Measurements from ENCODE around the gene BRI3BP. TPM values are rescaled to one million over a fixed set of nuclear protein-coding genes. Genes with fewer than 3 reads are reported as not detected.
"Not testable (repeated sequence)": the region's sequence is repeated elsewhere in the genome, so short reads cannot be mapped to it uniquely, and the experiment has no call there.

The BRI3BP gene
- total RNA-seq, 1 experiment from 2014 or later: 21.9 TPM

GRCh38 chr12:124964836-124965462, 28.5 kb upstream of the BRI3BP start:
- Histone ChIP-seq H3K36me3 (peaks cover 40% of the 10 kb centered on the region), H3K27me3 (no peaks in the 10 kb centered on the region), H3K4me1 (no peaks in the 10 kb centered on the region), H3K9me3 (replicated peaks) (no peaks in the 10 kb centered on the region), H3K27ac (no peak overlapping the region), H3K4me3 (no peak overlapping the region)
- no peak for DNase-seq

GRCh38 chr12:124967016-124967739, 26.3 kb upstream of the BRI3BP start:
- H3K27ac ChIP-seq: no peak overlapping the region
- H3K27me3 ChIP-seq: no peaks in the 10 kb centered on the region
- peaks cover 29% of the 10 kb centered on the region for H3K36me3 ChIP-seq
- no peak overlapping the region for H3K4me3 ChIP-seq
- H3K9me3 ChIP-seq (replicated peaks): no peaks in the 10 kb centered on the region
- H3K4me1 ChIP-seq: no peaks in the 10 kb centered on the region
- DNase-seq: no peak

- peaks cover 26% of the 10 kb centered on the region for H3K36me3 ChIP-seq
- no peaks in the 10 kb centered on the region for H3K27me3 ChIP-seq
- no peak overlapping the region for H3K4me3 ChIP-seq
- no peak for DNase-seq
- H3K4me1 ChIP-seq: no peaks in the 10 kb centered on the region
- H3K9me3 ChIP-seq (replicated peaks): no peaks in the 10 kb centered on the region
- H3K27ac ChIP-seq: no peak overlapping the region
Measured at GRCh38 chr12:124968656-124969055, 24.8 kb upstream of the BRI3BP start.

GRCh38 chr12:124970647-124971402, 22.6 kb upstream of the BRI3BP start:
- Histone ChIP-seq H3K4me1 (no peaks in the 10 kb centered on the region), H3K36me3 (peaks cover 27% of the 10 kb centered on the region), H3K4me3 (no peak overlapping the region), H3K27me3 (no peaks in the 10 kb centered on the region), H3K9me3 (replicated peaks) (no peaks in the 10 kb centered on the region), H3K27ac (no peak overlapping the region)
- DNase-seq: no peak

- Histone ChIP-seq H3K4me1 (no peaks in the 10 kb centered on the region), H3K9me3 (replicated peaks) (no peaks in the 10 kb centered on the region), H3K27me3 (no peaks in the 10 kb centered on the region), H3K27ac (no peak overlapping the region), H3K4me3 (no peak overlapping the region), H3K36me3 (peaks cover 25% of the 10 kb centered on the region)
- no peak for DNase-seq
Measured at GRCh38 chr12:124971603-124972002, 21.8 kb upstream of the BRI3BP start.

GRCh38 chr12:124972211-124972610, 21.2 kb upstream of the BRI3BP start:
- H3K36me3 ChIP-seq: peaks cover 30% of the 10 kb centered on the region
- H3K27ac ChIP-seq: no peak overlapping the region
- no peaks in the 10 kb centered on the region for H3K27me3 ChIP-seq
- H3K4me1 ChIP-seq: no peaks in the 10 kb centered on the region
- DNase-seq: no peak
- no peaks in the 10 kb centered on the region for H3K9me3 ChIP-seq (replicated peaks)
- H3K4me3 ChIP-seq: no peak overlapping the region

GRCh38 chr12:124975276-124975675, 18.2 kb upstream of the BRI3BP start:
- Histone ChIP-seq H3K4me1 (no peaks in the 10 kb centered on the region), H3K9me3 (replicated peaks) (no peaks in the 10 kb centered on the region), H3K4me3 (no peak overlapping the region), H3K27ac (no peak overlapping the region), H3K27me3 (no peaks in the 10 kb centered on the region), H3K36me3 (peaks cover 46% of the 10 kb centered on the region)
- no peak for DNase-seq

GRCh38 chr12:124976999-124977398, 16.4 kb upstream of the BRI3BP start:
- H3K27ac ChIP-seq: no peak overlapping the region
- H3K27me3 ChIP-seq: no peaks in the 10 kb centered on the region
- H3K9me3 ChIP-seq (replicated peaks): no peaks in the 10 kb centered on the region
- peaks cover 58% of the 10 kb centered on the region for H3K36me3 ChIP-seq
- no peak for DNase-seq
- no peaks in the 10 kb centered on the region for H3K4me1 ChIP-seq
- H3K4me3 ChIP-seq: no peak overlapping the region

- H3K4me1 ChIP-seq: no peaks in the 10 kb centered on the region
- H3K9me3 ChIP-seq (replicated peaks): no peaks in the 10 kb centered on the region
- no peak overlapping the region for H3K27ac ChIP-seq
- no peak overlapping the region for H3K4me3 ChIP-seq
- no peak for DNase-seq
- H3K27me3 ChIP-seq: no peaks in the 10 kb centered on the region
- H3K36me3 ChIP-seq: peaks cover 63% of the 10 kb centered on the region
Measured at GRCh38 chr12:124979568-124979967, 13.9 kb upstream of the BRI3BP start.

- Histone ChIP-seq H3K36me3 (peaks cover 68% of the 10 kb centered on the region), H3K27ac (no peak overlapping the region), H3K27me3 (no peaks in the 10 kb centered on the region), H3K9me3 (replicated peaks) (no peaks in the 10 kb centered on the region), H3K4me1 (no peaks in the 10 kb centered on the region), H3K4me3 (no peak overlapping the region)
- DNase-seq: no peak
Measured at GRCh38 chr12:124980098-124980892, 13.2 kb upstream of the BRI3BP start.

GRCh38 chr12:124986876-124987275, 6.6 kb upstream of the BRI3BP start:
- H3K9me3 ChIP-seq (replicated peaks); DNase-seq; H3K4me3 ChIP-seq; H3K4me1 ChIP-seq; H3K27me3 ChIP-seq; H3K27ac ChIP-seq: not testable (repeated sequence)
- H3K36me3 ChIP-seq: peaks cover 29% of the 10 kb centered on the region

GRCh38 chr12:124992874-124993625, 395 bp upstream of the BRI3BP start:
- Histone ChIP-seq H3K36me3 (no peaks in the 10 kb centered on the region), H3K9me3 (replicated peaks) (no peaks in the 10 kb centered on the region), H3K27ac (peak overlapping the region; percentile 9; the same call in 1 of the 2 replicates), H3K4me3 (peak overlapping the region; percentile 82), H3K27me3 (no peaks in the 10 kb centered on the region), H3K4me1 (no peaks in the 10 kb centered on the region)
- peak; percentile 67 to 74 for DNase-seq

- no peaks in the 10 kb centered on the region for H3K27me3 ChIP-seq
- peak overlapping the region; percentile 82 for H3K4me3 ChIP-seq
- no peaks in the 10 kb centered on the region for H3K4me1 ChIP-seq
- H3K9me3 ChIP-seq (replicated peaks): no peaks in the 10 kb centered on the region
- no peaks in the 10 kb centered on the region for H3K36me3 ChIP-seq
- H3K27ac ChIP-seq: peak overlapping the region; percentile 14; the same call in 1 of the 2 replicates
- peak; percentile 18 to 49 for DNase-seq
Measured at GRCh38 chr12:124994437-124994975, 1.1 kb downstream of the BRI3BP start.
